Left renal cortex interstitium (tissue), 4 donors: ENCODE results near the gene CHMP2A. TPM values are rescaled to one million over a fixed set of nuclear protein-coding genes. Genes with fewer than 3 reads are reported as not detected.
"Not testable (repeated sequence)": the region's sequence is repeated elsewhere in the genome, so short reads cannot be mapped to it uniquely, and the experiment has no call there.

Source experiments
- DNase-seq, 4 donors: peaks; one replicate each; pipeline ENCODE4 v3.0.0-alpha.2; 2013; ENCODE audit warnings: low read depth in 4 of 4, low spot score in 2 of 4, missing footprints in 1 of 4
- polyA plus RNA-seq, 4 donors: library from polyadenylated mRNA; unstranded; fragments of 120-200 nt; gene quantifications; one replicate each; pipeline ENCODE4 v1.2.1, GENCODE V29; 2013; ENCODE audit not compliant: insufficient read length in 4 of 4

CHMP2A gene
- polyA plus RNA-seq, 4 donors, result 118 to 132 (median 126) TPM

GRCh38 chr19:58513694-58514563 is 41.0 kb downstream of the CHMP2A start:
- DNase-seq, result peak in 3 of 4 donors; percentile 68 to 73 (median 72)

GRCh38 chr19:58513213-58513693 is 41.7 kb downstream of the CHMP2A start:
- DNase-seq, result no peak

- DNase-seq, result no peak
Measured at GRCh38 chr19:58511353-58512208, 43.3 kb downstream of the CHMP2A start, which contains the start of gene SLC27A5. TSS of gene SLC27A5 (minus strand) at chr19:58511992. CDS start at chr19:58511955, 37 bp downstream.

GRCh38 chr19:58510084-58510862 is 44.6 kb downstream of the CHMP2A start:
- DNase-seq, result no peak

GRCh38 chr19:58509731-58510083 is 45.2 kb downstream of the CHMP2A start:
- no peak for DNase-seq

- DNase-seq, result not testable (repeated sequence)
Measured at GRCh38 chr19:58507602-58508223, 47.2 kb downstream of the CHMP2A start.

Other genes with a start within 250 kb of the CHMP2A start
- 10 to 100 TPM; 49.7 to 58.3 (median 51.6) TPM for gene ERVK3-1, start 249.7 kb downstream of the CHMP2A start, polyA plus RNA-seq
- gene ZSCAN22, start 228.1 kb downstream of the CHMP2A start, polyA plus RNA-seq, result 1 to 10 TPM; 3.0 to 4.2 (median 3.5) TPM
- gene A1BG, start 201.6 kb downstream of the CHMP2A start, polyA plus RNA-seq, result 1 to 10 TPM; 1.3 to 2.0 (median 1.5) TPM
- gene ZNF497, start 192.4 kb downstream of the CHMP2A start, polyA plus RNA-seq, result 1 to 10 TPM; 3.4 to 7.9 (median 5.6) TPM
- gene ZNF837, start 174.1 kb downstream of the CHMP2A start, polyA plus RNA-seq, result 1 to 10 TPM; 2.6 to 7.1 (median 5.3) TPM
- gene RPS5, start 167.8 kb downstream of the CHMP2A start, polyA plus RNA-seq, result 1,000 to 10,000 TPM in 2 of 4 donors, 100 to 1,000 TPM in 2; 891 to 1,257 (median 971) TPM
- gene RNF225, start 159.4 kb downstream of the CHMP2A start, polyA plus RNA-seq, result not detected
- 10 to 100 TPM; 11.2 to 14.6 (median 14.3) TPM for gene ZNF584, start 146.5 kb downstream of the CHMP2A start, polyA plus RNA-seq
- gene ZNF132, start 115.0 kb downstream of the CHMP2A start, polyA plus RNA-seq, result 10 to 100 TPM; 11.9 to 16.1 (median 15.0) TPM
- gene ZNF324B, start 103.5 kb downstream of the CHMP2A start, polyA plus RNA-seq, result 1 to 10 TPM; 4.5 to 7.0 (median 5.6) TPM
- 10 to 100 TPM in 2 of 4 donors, 1 to 10 TPM in 2; 8.9 to 13.5 (median 10.8) TPM for gene ZNF324, start 88.0 kb downstream of the CHMP2A start, polyA plus RNA-seq
- 10 to 100 TPM; 12.4 to 24.5 (median 17.9) TPM for gene ZNF446, start 78.8 kb downstream of the CHMP2A start, polyA plus RNA-seq
- gene SLC27A5, start 43.1 kb downstream of the CHMP2A start, polyA plus RNA-seq, result 10 to 100 TPM in 2 of 4 donors, 1 to 10 TPM in 2; 9.7 to 13.4 (median 10.1) TPM
- 10 to 100 TPM in 3 of 4 donors, 1 to 10 TPM in 1; 9.0 to 18.3 (median 13.5) TPM for gene ZBTB45, start 35.3 kb downstream of the CHMP2A start, polyA plus RNA-seq
- 100 to 1,000 TPM; 665 to 780 (median 704) TPM for gene TRIM28, start 11.0 kb downstream of the CHMP2A start, polyA plus RNA-seq
- 100 to 1,000 TPM in 1 of 4 donors, 10 to 100 TPM in 3; 87.6 to 104 (median 95.3) TPM for gene UBE2M, start 3.5 kb upstream of the CHMP2A start, polyA plus RNA-seq
- 10 to 100 TPM; 18.2 to 61.3 (median 43.9) TPM for gene MZF1, start 18.2 kb upstream of the CHMP2A start, polyA plus RNA-seq